ENCODE data around the gene MMP7. TPM values are rescaled to one million over a fixed set of nuclear protein-coding genes. Genes with fewer than 3 reads are reported as not detected.

MMP7 gene
- total RNA-seq, 1 experiment from 2014 or later: 0.61 TPM

DNA sequence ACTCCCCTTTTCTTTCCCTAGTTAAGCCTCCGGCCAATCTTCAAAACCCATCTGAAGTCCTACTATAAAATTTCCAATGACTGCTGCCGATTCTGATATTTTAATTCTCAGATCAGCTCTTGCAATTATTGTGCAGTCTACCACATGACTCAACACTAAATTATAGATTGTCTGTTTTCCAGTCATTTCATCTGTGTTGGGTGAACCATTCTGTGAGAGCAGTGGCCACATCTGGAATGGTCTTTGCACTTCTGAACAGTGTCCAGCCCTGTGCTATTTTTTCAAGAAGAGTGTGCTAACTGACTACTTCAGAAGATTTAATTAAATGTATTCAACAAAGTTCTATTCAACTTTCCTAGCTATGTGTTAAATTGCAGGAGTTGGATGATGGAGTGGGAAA, 47.2 kb upstream of the MMP7 start:
- H3K9me2 ChIP-seq (ENCODE audit: insufficient read depth): no peaks in the 10 kb centered on the region
- no peaks in the 10 kb centered on the region for H4K20me1 ChIP-seq (ENCODE audit: insufficient read depth)
- no peak overlapping the region for H3K4me3 ChIP-seq (replicated peaks in 1 of 2; ENCODE audit: low read depth in 1 of 2, low read length in 2 of 2)
- ATAC-seq (no peak), DNase-seq (ENCODE audit: low read depth, low spot score) (no peak)
- peaks cover 0 to 17% of the 10 kb centered on the region in 2 experiments; a peak in 2 of 4 replicates for H3K4me1 ChIP-seq (ENCODE audit: control insufficient read depth in 1 of 2, insufficient read depth in 2 of 2, low read length in 2 of 2)
- CTCF ChIA-PET: interaction anchor here (0.7 kb wide), 1 partner anchor 71 kb away, joined by 3 read pairs; no protein-coding TSS in a partner anchor
- H3K4me2 ChIP-seq (ENCODE audit: low read length): no peak overlapping the region
- no peaks in the 10 kb centered on the region; a peak in 1 of 4 replicates for H3K9me3 ChIP-seq (ENCODE audit: control insufficient read depth in 1 of 2, insufficient read depth in 1 of 2, low read depth in 1 of 2, low read length in 2 of 2)
- no peaks in the 10 kb centered on the region for H3K79me2 ChIP-seq (ENCODE audit: insufficient read depth, low read length)
- no peak for TF ChIP-seq TCF7L2 (IDR thresholded peaks at IDR 0.05; ENCODE audit: borderline replicate concordance, extremely low read depth, insufficient read depth, insufficient read length)
- no peak for TF ChIP-seq EGR1 (IDR thresholded peaks at IDR 0.05; ENCODE audit: low read depth)
- POLR2A ChIA-PET: no interaction called here
- intact Hi-C loops (cut with micrococcal nuclease): no loop called here
- H3K36me3 ChIP-seq (ENCODE audit: control insufficient read depth in 1 of 2, insufficient read depth in 2 of 2, low read length in 2 of 2): no peaks in the 10 kb centered on the region
- RAD21 ChIA-PET (ENCODE audit: low non-redundant PET in 1 of 2, low total read pairs in 2 of 2, uncharacterized antibody in 2 of 2, unreplicated experiment in 2 of 2): no interaction called here
- BruUV-seq (replicated peaks): no TSS peak
- H3K27ac ChIP-seq (ENCODE audit: low read depth, low read length): no peak overlapping the region
- H3K9ac ChIP-seq (ENCODE audit: low read length): no peak overlapping the region
- H2AFZ ChIP-seq (ENCODE audit: low read depth, low read length, poor library complexity, severe bottlenecking): no peak overlapping the region
- H3K27me3 ChIP-seq (ENCODE audit: insufficient read depth, low read length): no peaks in the 10 kb centered on the region

DNA sequence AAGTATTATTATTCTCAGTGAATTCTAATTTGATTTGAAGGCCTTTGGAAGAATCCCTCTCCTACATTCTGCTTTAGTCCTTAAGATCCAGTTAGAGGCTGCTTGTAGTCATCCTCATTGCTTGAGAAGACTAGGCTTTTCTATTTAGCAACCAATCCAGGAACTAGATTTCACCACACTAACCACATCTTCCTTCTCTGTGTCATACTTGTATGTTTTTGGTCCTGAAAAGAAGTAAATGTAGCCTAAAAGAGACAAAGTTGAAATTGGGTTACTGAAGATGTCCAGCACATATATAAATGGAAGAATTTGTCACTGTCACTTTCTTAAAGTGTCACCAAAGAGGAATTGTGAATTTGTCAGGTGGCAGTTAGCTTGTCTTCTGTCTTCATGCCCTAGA, 46.6 kb upstream of the MMP7 start:
- H2AFZ ChIP-seq (ENCODE audit: low read depth, low read length, poor library complexity, severe bottlenecking): peak overlapping the region; percentile 24
- RAD21 ChIA-PET (ENCODE audit: low non-redundant PET in 1 of 2, low total read pairs in 2 of 2, uncharacterized antibody in 2 of 2, unreplicated experiment in 2 of 2): no interaction called here
- no peaks in the 10 kb centered on the region for H3K79me2 ChIP-seq (ENCODE audit: insufficient read depth, low read length)
- DNase-seq (ENCODE audit: low read depth, low spot score) (no peak), ATAC-seq (no peak)
- H3K27me3 ChIP-seq (ENCODE audit: insufficient read depth, low read length): no peaks in the 10 kb centered on the region
- H3K9me3 ChIP-seq (ENCODE audit: control insufficient read depth in 1 of 2, insufficient read depth in 1 of 2, low read depth in 1 of 2, low read length in 2 of 2): no peaks in the 10 kb centered on the region; a peak in 1 of 4 replicates
- H4K20me1 ChIP-seq (ENCODE audit: insufficient read depth): no peaks in the 10 kb centered on the region
- H3K9ac ChIP-seq (ENCODE audit: low read length): no peak overlapping the region
- H3K27ac ChIP-seq (ENCODE audit: low read depth, low read length): no peak overlapping the region
- H3K4me1 ChIP-seq (ENCODE audit: control insufficient read depth in 1 of 2, insufficient read depth in 2 of 2, low read length in 2 of 2): peaks cover 0 to 17% of the 10 kb centered on the region in 2 experiments; a peak in 2 of 4 replicates
- no peak overlapping the region for H3K4me2 ChIP-seq (ENCODE audit: low read length)
- no peaks in the 10 kb centered on the region for H3K9me2 ChIP-seq (ENCODE audit: insufficient read depth)
- intact Hi-C loops (cut with micrococcal nuclease): no loop called here
- CTCF ChIA-PET: interaction anchor here (1.5 kb wide), 1 partner anchor 36 kb away, joined by 3 read pairs; no protein-coding TSS in a partner anchor
- H3K36me3 ChIP-seq (ENCODE audit: control insufficient read depth in 1 of 2, insufficient read depth in 2 of 2, low read length in 2 of 2): no peaks in the 10 kb centered on the region
- POLR2A ChIA-PET: no interaction called here
- BruUV-seq (replicated peaks): no TSS peak
- no peak overlapping the region for H3K4me3 ChIP-seq (replicated peaks in 1 of 2; ENCODE audit: low read depth in 1 of 2, low read length in 2 of 2)
- TF ChIP-seq, protein P1, sequence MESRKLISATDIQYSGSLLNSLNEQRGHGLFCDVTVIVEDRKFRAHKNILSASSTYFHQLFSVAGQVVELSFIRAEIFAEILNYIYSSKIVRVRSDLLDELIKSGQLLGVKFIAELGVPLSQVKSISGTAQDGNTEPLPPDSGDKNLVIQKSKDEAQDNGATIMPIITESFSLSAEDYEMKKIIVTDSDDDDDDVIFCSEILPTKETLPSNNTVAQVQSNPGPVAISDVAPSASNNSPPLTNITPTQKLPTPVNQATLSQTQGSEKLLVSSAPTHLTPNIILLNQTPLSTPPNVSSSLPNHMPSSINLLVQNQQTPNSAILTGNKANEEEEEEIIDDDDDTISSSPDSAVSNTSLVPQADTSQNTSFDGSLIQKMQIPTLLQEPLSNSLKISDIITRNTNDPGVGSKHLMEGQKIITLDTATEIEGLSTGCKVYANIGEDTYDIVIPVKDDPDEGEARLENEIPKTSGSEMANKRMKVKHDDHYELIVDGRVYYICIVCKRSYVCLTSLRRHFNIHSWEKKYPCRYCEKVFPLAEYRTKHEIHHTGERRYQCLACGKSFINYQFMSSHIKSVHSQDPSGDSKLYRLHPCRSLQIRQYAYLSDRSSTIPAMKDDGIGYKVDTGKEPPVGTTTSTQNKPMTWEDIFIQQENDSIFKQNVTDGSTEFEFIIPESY (IDR thresholded peaks at IDR 0.05; ENCODE audit: extremely low read depth, insufficient replicate concordance, low read length): no peak
- TF ChIP-seq, protein P2, sequence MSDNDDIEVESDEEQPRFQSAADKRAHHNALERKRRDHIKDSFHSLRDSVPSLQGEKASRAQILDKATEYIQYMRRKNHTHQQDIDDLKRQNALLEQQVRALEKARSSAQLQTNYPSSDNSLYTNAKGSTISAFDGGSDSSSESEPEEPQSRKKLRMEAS (IDR thresholded peaks at IDR 0.05): no peak
- TF ChIP-seq SP1 (IDR thresholded peaks at IDR 0.05; ENCODE audit: low read depth) (no peak), RAD21 (IDR thresholded peaks at IDR 0.05; ENCODE audit: low read depth) (no peak), EGR1 (IDR thresholded peaks at IDR 0.05; ENCODE audit: low read depth) (no peak), EZH2 (IDR thresholded peaks at IDR 0.05) (no peak), POLR2AphosphoS5 (IDR thresholded peaks at IDR 0.05; ENCODE audit: low read depth, low read length) (no peak), ZNF274 (IDR thresholded peaks at IDR 0.05; ENCODE audit: low read depth, low read length) (no peak), SRF (IDR thresholded peaks at IDR 0.05; ENCODE audit: low read depth) (no peak), ZFX (IDR thresholded peaks at IDR 0.05) (no peak), TCF7L2 (IDR thresholded peaks at IDR 0.05; ENCODE audit: borderline replicate concordance, extremely low read depth, insufficient read depth, insufficient read length) (no peak), SIN3A (IDR thresholded peaks at IDR 0.05; ENCODE audit: low read depth) (no peak), JUND (IDR thresholded peaks at IDR 0.05) (no peak), CBX3 (IDR thresholded peaks at IDR 0.05; ENCODE audit: low read depth) (no peak), CEBPB (IDR thresholded peaks at IDR 0.05; ENCODE audit: low read depth) (no peak)
- TF ChIP-seq, protein P3, sequence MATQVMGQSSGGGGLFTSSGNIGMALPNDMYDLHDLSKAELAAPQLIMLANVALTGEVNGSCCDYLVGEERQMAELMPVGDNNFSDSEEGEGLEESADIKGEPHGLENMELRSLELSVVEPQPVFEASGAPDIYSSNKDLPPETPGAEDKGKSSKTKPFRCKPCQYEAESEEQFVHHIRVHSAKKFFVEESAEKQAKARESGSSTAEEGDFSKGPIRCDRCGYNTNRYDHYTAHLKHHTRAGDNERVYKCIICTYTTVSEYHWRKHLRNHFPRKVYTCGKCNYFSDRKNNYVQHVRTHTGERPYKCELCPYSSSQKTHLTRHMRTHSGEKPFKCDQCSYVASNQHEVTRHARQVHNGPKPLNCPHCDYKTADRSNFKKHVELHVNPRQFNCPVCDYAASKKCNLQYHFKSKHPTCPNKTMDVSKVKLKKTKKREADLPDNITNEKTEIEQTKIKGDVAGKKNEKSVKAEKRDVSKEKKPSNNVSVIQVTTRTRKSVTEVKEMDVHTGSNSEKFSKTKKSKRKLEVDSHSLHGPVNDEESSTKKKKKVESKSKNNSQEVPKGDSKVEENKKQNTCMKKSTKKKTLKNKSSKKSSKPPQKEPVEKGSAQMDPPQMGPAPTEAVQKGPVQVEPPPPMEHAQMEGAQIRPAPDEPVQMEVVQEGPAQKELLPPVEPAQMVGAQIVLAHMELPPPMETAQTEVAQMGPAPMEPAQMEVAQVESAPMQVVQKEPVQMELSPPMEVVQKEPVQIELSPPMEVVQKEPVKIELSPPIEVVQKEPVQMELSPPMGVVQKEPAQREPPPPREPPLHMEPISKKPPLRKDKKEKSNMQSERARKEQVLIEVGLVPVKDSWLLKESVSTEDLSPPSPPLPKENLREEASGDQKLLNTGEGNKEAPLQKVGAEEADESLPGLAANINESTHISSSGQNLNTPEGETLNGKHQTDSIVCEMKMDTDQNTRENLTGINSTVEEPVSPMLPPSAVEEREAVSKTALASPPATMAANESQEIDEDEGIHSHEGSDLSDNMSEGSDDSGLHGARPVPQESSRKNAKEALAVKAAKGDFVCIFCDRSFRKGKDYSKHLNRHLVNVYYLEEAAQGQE (IDR thresholded peaks at IDR 0.05; ENCODE audit: low read depth): no peak
